A549 (cell line): ENCODE results near the gene CAMSAP1.

Experiments used
- CTCF ChIP-seq: fragments of >200 bp; sonication (Bioruptor Twin); formaldehyde crosslinking; IDR thresholded peaks from 3 replicates; pipeline ENCODE4 v1.5.1; 2016
- MYC ChIP-seq: IDR thresholded peaks from 2 replicates; pipeline ENCODE4 v1.6.1; 2012; ENCODE audit warnings: mild to moderate bottlenecking, inconsistent platforms, low read length, improper control_type of control experiment, borderline replicate concordance
- NPAS2 ChIP-seq: fragments of 250-450 bp; sonication (Bioruptor Pico); IDR thresholded peaks from 2 replicates; pipeline ENCODE4 v1.8.0; 2022; ENCODE audit warnings: mild to moderate bottlenecking, moderate library complexity, borderline replicate concordance
- RAD21 ChIP-seq, 2 experiments: fragments of >200 bp in 1 of 2; sonication (Bioruptor Twin) in 1 of 2; formaldehyde crosslinking in 1 of 2; IDR thresholded peaks in 1 of 2; conservative IDR thresholded peaks in 1 of 2; 2 replicates in 1 of 2; 3 replicates in 1 of 2; pipeline ENCODE4 v1.6.1; 2012 to 2018; ENCODE audit warnings: inconsistent platforms in 1 of 2
- RNF2 ChIP-seq: fragments of 200-600 bp; sonication (generic); IDR thresholded peaks from 2 replicates; pipeline ENCODE4 v1.6.1; 2016; ENCODE audit warnings: low read depth, mild to moderate bottlenecking, antibody characterized with exemption, moderate library complexity, borderline replicate concordance
- TF ChIP-seq, protein P1 (sequence below): IDR thresholded peaks from 2 replicates; pipeline ENCODE4 v1.6.1; 2012

- no peak for TF ChIP-seq MYC
- TF ChIP-seq, protein P1, sequence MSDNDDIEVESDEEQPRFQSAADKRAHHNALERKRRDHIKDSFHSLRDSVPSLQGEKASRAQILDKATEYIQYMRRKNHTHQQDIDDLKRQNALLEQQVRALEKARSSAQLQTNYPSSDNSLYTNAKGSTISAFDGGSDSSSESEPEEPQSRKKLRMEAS, result no peak
- no peak for TF ChIP-seq CTCF
- no peak for TF ChIP-seq RNF2
- no peak for TF ChIP-seq NPAS2 (CRISPR knock-in tag)
- no peak for TF ChIP-seq RAD21 (conservative IDR thresholded peaks at IDR 0.05 in 1 of 2, IDR thresholded peaks at IDR 0.05 in 1 of 2)
Observed at GRCh38 chr9:135786146-135786690, 121.1 kb downstream of the CAMSAP1 start.
